Hematopoietic multipotent progenitor cell treated with erythropoietin and hydrocortisone succinate and interleukin-3 and kit ligand, for 8 days (in vitro differentiated cells): ENCODE results near the gene CPTP.

Experiments
- DNase-seq: peaks from one replicate; pipeline ENCODE4 v3.0.0-alpha.2; 2015

The CPTP gene

DNA sequence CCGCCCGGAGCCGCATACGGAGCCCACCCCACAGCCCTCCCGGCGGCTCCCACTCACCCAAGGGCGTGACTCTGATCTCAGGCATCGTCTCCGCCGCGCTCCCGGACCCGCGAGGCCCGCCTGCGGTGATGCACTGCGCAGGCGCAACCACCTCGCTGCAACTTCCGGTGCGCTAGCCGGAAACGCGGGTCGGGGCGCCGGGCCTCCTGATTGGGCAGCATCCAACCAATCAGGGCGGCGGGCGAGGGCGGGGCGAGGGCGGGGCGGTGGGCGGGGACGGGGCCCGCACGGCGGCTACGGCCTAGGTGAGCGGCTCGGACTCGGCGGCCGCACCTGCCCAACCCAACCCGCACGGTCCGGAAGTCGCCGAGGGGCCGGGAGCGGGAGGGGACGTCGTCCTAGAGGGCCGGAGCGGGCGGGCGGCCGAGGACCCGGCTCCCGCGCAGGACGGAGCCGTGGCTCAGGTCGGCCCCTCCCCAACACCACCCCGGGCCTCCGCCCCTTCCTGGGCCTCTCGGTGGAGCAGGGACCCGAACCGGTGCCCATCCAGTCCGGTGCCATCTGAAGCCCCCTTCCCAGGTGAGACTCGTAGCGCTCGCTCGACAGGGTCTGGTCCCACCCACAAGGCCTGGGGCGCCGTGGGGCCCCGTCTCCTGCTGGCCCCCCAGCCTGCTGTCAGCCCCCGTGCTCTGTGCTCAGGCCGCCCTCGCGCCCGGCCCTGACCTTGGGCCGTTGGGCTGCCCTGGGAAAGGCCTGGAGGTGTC is at the start of gene CPTP, which contains the start of gene INTS11:
Gene CPTP, plus strand, starts transcription at position 279 of the 764 bp plus-strand sequence. CDS start 2,109 bp downstream, outside the sequence.
Gene INTS11, minus strand, starts transcription at position 137 of the 764 bp plus-strand sequence. Its CDS starts 52 bp downstream, at position 85.
- DNase-seq, result peak; percentile 91

DNA sequence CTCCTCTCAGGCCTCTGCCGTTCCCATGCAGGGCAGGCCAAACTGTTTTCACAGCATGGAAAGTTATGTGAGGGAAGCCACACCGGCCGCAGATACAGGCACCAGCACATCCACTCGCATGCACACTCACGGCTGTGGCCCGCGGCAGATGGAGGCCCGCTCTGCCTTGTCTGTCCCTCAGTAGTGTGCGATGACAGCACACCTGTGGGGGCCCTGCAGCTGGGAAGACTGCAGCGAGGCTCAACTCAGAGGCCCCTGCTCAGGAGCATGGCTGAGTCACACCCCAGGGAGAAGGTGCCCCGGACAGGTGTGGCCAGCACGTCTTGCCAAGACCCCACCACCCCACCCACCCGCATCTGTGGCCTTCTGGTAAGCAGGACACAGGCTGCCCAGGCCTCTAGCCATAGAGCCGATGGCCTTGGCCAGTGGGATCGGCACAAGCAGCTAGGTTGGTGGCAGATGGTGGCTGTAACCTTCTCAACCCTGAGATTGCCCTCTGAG is 49.6 kb upstream of the CPTP start:
- no peak for DNase-seq

DNA sequence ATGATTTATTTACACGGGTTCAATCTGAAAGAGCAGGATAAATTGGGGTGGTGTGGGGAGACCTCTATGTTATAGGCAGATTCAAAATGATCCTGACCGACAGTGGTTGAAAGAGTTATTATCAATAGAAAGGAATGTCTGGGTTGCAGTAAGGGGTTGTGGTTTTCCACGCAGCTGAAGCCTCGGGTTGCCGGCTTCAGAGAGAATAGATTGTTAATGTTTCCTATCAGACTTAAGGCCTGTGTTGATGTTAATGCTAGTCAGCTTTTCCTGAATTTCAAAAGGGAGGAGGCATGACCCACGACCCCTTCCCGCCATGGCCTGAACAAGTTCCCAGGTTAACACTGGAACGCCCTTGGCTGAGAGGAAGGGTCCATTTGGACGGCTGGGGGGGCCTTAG is 48.8 kb upstream of the CPTP start:
- DNase-seq, result no peak

DNA sequence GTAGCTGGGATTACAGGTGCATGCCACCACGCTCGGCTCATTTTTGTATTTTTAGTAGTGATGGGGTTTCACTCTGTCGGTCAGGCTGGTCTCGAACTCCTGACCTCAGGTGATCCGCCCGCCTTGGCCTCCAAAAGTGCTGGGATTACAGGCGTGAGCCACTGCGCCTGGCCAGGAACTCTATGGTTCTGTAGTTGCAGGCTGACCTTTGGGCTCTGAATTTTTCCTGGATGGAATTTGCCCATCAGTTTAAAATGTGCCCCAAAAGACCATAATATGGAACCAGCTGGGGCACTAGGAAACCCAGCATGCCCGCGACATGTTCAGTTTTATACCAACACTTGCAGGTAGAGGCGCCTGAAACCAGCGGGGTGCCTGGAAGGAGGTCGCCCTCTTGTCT is 46.0 kb upstream of the CPTP start:
- no peak for DNase-seq

DNA sequence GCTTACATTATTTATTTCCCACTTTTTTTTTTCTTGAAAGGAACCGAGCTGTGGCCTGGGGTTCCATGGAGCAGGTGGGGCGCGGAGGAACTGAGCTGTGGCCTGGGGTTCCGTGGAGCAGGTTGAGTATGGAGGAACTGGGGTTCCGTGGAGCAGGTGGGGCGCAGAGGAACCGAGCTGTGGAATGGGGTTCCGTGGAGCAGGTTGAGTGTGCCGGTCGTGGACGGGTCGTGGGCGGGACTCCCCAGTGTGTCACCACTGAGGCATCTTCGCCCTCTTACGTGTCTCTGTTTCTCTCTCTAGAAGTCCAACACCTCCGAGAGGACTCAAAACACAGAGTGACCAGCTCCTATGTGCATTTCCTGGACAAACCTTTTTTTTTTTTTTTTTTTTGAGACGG is 45.6 kb upstream of the CPTP start:
- DNase-seq, result no peak

DNA sequence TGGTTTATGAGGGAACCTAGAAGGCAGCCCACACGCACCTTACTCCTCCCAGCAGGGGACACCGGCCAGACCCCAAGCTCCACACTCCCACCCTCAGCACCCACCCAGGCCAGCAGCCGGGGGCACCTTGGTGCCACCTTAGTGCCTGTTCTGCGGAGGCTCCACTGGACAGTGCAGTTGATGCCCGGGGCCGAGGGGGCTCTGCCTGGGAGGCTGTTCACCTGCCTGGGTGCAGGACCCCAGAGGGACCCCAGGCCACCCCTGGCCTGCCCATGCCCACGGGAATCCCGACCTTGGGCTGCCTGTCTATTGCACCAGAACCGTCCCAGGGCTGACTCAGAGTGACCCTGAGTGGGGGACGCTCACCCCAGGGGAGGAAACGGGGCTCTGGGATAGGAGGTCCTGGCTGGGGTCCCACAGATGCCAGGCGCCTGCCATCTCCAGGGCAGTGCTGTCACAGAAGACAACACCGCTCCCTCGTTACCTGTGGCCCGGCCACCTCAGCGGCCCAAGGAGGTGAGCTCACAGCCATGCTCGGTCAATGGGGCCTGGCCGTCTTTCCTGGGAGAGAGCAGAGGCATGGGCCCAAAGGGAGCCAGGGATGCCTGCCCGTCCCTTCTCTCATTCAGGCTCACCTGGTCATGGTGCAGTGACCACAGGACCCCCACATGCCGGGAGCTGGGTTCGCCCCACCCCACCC is 43.7 kb upstream of the CPTP start:
- DNase-seq, result no peak

DNA sequence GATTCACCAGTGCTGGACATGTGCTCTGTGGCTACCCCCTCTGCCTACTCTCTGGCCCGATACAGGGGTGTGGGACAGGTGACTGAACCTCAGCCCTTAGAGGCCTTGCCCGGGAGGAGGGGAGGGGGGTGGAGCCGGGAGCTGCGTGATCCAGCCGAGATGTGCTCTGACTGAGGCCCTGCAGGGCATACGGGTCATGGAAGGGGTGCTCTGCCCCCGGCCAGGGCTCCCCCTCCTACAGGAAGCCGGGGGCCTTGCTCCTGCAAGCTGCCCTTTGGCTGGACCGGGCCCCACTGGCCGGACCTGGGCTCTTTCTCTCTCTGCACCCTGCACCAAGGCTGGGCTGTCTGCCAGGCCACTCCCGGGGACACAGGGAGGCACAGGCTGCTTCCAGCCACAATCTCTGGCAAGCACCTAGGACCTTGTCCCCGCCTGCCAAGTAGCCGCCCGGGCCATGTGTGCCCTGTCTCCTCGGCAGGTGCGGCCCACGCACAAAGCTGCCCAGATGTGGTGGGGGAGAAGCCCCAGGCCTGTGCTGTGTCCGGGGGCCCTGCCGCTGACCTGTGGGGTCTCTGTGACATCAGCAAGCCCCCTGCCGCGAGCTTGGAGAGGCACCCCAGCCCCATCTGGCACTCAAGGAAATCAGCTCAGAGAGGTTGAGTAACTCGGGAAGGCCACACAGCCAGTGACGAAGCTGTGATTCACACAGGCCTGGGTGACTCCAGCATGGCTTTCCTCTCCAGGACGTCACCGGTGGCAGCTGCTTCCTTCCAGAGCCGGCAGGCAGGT is 42.9 kb upstream of the CPTP start:
- DNase-seq, result no peak

DNA sequence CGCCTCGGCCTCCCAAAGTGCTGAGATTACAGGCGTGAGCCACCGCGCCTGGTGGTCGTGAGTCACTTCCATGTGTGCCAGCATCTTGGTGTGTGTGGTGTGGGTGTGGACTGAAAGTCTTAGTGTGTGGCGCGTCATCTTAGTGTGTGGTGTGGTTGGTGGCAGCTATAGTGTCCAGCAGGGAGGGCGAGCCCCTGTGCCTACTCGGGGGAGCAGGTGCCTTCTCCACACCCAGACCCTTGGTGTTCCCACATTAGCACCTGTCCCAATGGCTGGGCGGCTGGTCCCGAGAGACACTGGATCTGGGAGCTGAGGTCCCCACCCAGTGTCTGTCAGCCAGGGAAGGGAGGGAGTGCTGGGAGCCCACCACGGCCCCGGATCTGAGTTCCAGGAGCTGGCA is 41.6 kb upstream of the CPTP start:
- DNase-seq, result no peak

DNA sequence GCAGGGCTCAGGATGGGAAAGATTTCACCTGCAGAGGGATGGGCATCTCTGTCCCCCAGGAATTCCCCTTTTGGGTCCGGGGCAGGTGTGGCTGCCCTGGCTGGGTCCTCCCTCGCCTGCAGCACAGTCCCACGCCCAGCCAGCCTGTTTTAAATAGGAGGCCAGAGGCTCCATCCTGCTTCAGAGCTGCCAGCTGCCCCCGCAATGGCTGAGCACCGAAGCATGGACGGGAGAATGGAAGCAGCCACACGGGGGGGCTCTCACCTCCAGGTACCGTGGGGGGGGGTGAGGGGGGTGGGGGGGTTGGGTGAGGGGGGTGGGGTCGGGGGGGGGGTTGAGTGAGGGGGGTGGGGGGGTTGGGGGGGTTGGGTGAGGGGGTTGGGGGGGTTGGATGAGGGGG is 40.8 kb upstream of the CPTP start:
- DNase-seq, result no peak

DNA sequence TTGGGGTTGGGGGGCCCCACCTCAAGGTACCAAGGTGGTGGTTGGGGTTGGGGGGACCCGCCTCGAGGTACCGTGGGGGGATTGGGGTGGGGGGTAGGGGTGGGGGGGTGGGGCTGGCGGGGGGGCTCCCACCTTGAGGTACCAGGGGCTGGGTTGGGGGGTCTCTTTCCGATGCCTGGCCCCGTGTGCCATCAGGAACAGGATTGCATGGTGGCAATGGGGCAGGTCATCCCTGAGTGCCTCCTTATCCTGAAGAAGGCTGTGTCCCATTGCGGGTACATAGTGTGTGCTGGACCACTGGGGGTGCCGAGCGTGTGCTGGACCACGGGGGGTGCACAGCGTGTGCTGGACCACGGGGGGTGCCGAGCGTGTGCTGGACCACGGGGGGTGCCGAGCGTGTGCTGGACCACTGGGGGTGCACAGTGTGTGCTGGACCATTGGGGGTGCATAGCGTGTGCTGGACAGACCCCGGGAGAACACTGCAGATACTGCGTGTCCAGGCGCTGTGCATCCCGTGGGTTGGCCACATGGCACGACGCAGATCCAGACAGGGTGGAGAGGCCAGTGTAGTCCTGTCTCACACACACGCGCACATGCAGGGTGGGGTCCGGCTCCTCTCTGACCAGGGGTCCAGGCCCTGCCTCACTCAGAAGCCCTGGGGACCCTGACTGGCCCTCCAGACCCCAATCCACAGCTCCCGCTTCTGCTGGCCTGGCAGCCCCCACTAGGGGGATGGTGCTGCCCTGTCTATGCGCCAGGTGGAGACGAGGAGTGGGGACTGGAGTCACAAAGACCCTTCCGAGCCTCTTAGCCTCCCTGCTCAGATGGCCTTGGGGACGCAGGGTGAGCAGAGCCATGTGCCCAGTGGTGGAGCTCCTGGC is 40.1 kb upstream of the CPTP start:
- no peak for DNase-seq

DNA sequence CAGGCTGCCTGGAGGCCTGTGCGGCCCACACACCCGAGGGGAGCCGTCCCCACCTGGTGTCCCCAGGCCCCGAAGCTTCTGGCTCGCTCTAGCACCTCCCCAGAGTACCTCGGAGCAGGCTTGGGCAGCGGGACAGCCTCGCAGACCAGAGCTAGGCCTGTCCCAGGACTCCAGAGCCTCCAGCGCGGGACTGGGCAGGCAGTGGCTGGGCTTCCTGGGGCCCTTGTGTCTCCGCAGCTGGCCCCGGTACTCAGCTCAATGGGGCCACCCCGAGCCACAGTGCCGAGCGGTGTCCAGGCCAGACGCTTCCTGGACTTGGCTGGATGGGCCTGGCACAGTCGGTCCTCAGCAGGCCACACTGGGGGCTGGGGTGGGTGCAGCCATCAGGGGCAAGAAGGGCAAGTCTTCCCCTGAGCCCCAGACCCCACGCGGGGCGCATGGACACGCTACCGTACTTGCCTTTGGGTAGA is 39.5 kb upstream of the CPTP start:
- DNase-seq, result no peak

DNA sequence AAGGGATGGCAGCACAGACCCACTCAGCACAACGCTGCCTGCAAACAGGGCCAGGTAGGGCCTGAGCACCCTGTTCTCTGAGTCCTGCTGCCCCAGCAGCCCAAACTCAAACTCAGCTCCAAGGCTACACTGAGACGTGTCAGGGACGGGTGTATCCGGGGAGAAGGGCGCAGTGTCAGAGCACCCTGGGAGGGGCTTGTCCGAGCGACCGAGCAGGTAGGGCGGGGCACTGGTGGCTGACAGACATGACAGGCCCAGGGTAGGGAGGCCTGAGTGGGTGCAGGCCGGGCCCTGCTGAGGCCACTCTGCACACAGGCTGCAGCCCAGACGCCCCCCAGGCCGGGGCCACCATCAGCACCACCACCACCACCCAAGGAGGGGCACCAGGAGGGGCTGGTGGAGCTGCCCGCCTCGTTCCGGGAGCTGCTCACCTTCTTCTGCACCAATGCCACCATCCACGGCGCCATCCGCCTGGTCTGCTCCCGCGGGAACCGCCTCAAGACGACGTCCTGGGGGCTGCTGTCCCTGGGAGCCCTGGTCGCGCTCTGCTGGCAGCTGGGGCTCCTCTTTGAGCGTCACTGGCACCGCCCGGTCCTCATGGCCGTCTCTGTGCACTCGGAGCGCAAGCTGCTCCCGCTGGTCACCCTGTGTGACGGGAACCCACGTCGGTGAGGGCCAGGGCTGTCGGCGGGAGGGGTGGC is 38.8 kb upstream of the CPTP start:
- no peak for DNase-seq

DNA sequence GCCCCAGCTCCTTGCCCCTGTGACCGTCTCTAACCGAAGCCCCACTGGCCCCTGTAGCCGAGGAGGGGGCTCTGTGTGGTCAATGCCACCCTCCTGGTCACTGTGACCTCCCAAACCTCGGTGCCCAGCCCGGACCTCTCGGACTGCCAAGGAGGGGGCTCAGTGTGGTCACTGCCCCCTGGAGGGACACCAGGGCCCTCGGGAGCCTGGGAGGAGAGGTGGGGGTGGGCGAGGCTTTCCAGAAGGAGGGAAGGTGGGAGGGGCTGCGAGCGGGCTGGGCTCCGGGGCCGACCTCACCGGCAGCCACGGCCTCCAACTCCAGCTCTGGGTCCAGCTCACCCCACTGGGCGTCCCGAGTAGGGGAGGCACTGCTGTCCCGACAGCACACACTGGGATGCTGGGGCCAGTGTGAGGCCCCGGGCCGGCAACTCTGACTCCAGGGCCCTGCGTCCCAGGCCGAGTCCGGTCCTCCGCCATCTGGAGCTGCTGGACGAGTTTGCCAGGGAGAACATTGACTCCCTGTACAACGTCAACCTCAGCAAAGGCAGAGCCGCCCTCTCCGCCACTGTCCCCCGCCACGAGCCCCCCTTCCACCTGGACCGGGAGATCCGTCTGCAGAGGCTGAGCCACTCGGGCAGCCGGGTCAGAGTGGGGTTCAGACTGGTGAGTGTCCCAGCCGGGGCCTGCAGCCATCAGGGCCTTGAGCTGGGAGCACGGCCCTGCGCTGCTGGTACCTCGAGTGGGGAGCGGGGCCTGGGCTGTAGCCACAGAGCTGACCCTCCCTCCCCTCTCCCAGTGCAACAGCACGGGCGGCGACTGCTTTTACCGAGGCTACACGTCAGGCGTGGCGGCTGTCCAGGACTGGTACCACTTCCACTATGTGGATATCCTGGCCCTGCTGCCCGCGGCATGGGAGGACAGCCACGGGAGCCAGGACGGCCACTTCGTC is 38.0 kb upstream of the CPTP start:
- DNase-seq, result no peak

DNA sequence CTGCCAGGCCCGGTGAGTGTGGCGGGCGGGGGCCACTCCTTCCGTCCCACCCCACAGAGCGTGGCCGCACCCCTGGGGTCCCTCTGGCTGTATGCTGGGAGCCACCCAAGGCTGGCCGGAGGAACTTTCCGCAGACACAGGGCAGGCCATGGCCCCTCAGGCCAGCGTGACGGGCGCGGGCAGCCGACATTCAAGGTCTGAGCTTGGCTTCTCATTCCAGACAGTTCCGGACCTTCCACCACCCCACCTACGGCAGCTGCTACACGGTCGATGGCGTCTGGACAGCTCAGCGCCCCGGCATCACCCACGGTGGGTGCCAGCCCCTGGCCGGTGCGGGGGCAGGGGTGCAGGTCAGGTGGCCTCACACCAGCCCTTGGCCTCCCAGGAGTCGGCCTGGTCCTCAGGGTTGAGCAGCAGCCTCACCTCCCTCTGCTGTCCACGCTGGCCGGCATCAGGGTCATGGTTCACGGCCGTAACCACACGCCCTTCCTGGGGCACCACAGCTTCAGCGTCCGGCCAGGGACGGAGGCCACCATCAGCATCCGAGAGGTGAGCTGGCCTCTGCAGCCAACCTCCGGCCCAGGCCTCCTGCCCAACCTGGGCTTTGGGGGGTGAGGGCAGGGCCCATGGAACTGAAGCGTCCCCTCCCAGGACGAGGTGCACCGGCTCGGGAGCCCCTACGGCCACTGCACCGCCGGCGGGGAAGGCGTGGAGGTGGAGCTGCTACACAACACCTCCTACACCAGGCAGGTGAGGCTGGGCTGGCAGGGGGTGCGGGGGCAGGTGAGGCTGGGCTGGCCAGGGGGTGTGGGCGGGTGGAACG is 37.1 kb upstream of the CPTP start:
- DNase-seq, result no peak

DNA sequence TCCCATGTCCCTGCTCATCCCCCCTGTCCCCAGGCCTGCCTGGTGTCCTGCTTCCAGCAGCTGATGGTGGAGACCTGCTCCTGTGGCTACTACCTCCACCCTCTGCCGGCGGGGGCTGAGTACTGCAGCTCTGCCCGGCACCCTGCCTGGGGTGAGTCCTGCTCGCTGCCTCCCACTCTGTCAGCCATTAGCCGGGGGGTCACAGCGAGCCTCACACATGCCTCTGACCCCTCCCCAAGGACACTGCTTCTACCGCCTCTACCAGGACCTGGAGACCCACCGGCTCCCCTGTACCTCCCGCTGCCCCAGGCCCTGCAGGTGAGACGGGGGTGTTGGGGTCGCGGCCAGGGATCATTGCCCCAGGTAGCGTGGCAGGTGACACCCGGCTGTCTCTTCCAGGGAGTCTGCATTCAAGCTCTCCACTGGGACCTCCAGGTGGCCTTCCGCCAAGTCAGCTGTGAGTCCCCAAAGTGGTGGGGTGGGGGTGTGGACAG is 34.3 kb upstream of the CPTP start:
- DNase-seq, result peak; percentile 61

DNA sequence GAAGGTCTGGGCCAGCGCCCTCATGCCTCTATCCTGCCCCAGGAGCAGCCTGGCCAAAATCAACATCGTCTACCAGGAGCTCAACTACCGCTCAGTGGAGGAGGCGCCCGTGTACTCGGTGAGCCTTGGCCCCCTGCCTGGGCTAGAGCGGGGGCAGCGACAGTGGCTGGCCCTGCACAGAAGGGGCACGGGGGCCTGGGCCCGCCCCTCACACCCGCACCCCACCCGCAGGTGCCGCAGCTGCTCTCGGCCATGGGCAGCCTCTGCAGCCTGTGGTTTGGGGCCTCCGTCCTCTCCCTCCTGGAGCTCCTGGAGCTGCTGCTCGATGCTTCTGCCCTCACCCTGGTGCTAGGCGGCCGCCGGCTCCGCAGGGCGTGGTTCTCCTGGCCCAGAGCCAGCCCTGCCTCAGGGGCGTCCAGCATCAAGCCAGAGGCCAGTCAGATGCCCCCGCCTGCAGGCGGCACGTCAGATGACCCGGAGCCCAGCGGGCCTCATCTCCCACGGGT is 33.5 kb upstream of the CPTP start:
- no peak for DNase-seq

DNA sequence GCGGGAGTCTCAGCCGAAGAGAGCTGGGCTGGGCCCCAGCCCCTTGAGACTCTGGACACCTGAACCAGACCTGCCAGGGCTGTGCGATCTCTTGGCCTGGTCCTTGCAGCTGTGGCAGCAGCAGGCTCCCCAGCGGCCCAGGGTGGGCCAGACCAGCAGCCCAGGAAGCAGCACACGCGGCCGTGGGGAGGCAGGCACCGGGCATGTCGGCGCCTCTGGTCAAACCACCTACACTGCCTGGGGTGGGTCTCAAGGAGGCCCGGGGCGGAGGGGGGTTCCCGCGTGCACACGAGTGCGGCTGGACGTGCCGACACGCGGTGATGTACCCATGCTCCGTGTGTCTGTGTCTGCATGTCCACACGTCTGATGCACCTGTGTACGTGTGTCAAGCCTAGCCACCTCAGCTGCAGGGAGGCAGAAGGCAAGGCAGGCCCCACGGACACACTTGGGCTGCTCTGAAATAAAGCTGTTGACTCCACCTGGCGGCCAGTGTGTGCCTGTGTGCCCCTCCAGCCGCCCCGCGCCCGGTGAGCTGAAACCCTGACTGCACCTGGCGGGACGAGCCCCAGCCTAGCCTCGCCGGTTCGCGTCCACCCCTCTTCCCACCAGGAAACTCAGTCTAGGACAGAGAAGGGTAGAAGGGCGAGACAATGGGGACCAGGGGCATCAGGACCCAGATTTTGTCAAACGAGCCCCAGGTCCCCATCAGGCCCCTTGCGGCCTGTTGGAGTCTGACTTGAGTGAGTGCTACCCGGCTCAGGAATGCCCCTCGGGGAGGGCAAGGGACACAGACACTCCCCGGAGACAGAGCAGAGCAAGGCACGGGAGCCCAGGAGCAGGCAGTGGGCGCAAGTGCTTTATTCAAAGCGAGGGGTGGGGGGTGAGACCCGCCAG is 32.8 kb upstream of the CPTP start:
- DNase-seq, result peak; percentile 71

DNA sequence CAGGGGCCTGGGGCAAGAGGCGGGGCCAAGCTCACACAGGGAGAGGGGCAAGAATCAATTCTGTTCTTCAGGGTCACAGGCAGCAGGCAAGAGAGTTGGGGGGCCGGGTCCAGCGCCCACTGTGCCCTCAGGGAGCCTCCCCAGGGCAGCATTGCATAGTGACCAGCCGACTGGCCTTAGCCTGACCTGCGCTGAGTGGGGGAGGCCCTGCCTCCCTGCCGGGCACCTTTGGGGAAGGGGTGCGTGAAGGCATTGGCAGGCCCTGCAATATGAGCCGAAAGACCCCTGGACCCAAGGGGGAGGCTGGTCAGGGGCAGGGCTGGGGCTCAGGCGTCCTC is 32.2 kb upstream of the CPTP start:
- DNase-seq, result no peak
